Fibroblast of lung (primary cell): ENCODE measurements around the gene SCN5A.

Source experiments
- CTCF ChIP-seq, 2 donors: IDR thresholded peaks in 1 of 2; conservative IDR thresholded peaks in 1 of 2; 1 replicate in 1 of 2; 2 replicates in 1 of 2; pipeline ENCODE4 v1.5.1; 2011 to 2012; ENCODE audit warnings: low read length in 2 of 2, control low read depth in 1 of 2, inconsistent platforms in 1 of 2, low read depth in 1 of 2, mild to moderate bottlenecking in 1 of 2
- EZH2 ChIP-seq: IDR thresholded peaks from 2 replicates; pipeline ENCODE4 v1.5.1; 2012; ENCODE audit warnings: low read length, control low read depth, mild to moderate bottlenecking; ENCODE audit errors: missing control alignments

- TF ChIP-seq CTCF (conservative IDR thresholded peaks at IDR 0.05 in 1 of 2, IDR thresholded peaks at IDR 0.05 in 1 of 2; ENCODE audit: low read depth in 1 of 2, low read length in 2 of 2) (peak; percentile 48 to 59), EZH2 (no peak)
Observed at GRCh38 chr3:38655708-38656300, 6.3 kb upstream of the SCN5A start.
